GM21423 (cell line): Measurements from ENCODE around the gene PTP4A1.
A peak's percentile ranks its signal among the peaks of the same experiment; 100 is the strongest.
"Not testable (repeated sequence)": the region's sequence is repeated elsewhere in the genome, so short reads cannot be mapped to it uniquely, and the experiment has no call there.

Experiments
- ATAC-seq: cut with Tn5 transposase; IDR thresholded peaks from one replicate; pipeline ENCODE4 v1.9.1; 2021; ENCODE audit warnings: mild to moderate bottlenecking, moderate library complexity; ENCODE audit not compliant: unreplicated experiment

The PTP4A1 gene

GRCh38 chr6:63581355-63582013, 9.2 kb downstream of the PTP4A1 start:
- ATAC-seq = no peak

DNA sequence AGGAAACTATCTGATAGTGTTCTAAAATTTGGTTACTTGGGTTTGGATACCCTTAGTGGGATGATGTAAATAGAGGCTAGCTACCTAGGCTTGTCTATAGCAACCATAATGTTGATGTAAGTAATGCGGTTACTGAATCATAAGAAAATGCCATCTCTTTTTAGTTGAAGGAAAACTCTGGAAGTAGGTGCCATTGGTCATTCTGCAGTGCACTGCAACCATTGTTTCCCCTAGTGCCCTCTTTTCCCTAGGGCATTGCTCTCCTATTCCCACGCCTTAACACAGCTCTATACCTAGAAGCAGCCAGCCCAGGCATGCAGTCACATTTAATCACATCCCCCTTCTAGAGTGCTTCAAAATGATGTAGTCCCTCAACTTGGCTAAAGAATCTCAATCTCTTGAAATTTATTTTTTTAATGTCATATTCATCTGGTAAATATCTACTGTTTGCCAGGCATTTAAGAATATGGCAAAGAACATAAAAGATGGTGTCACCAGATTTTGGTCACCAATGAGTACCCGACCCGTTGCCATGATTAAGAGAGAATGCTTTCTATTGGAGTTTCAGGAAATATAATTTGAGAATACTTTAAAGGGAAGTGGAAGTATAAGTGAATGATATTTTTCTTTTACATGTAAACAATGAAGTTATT, 10.4 kb downstream of the PTP4A1 start:
- ATAC-seq = no peak

- no peak for ATAC-seq
These were observed 11.8 kb downstream of the PTP4A1 start for GRCh38 chr6:63584125-63584514.

DNA sequence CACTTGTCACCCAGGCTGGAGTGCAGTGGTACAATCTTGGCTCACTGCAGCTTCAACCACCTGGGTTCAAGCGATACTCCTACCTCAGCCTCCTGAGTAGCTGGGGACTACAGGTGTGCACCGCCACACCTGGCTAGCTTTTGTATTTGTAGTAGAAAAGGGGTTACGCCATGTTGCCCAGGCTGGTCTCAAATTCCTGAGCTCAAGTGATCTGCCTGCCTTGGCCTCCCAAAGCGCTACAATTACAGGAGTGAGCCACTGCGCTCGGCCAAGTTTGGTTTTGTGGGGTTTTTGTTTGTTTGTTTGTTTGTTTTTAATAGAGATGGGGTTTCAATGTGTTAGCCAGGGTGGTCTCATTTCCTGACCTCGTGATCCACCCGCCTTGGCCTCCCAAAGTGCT, 12.3 kb downstream of the PTP4A1 start:
- no peak for ATAC-seq

DNA sequence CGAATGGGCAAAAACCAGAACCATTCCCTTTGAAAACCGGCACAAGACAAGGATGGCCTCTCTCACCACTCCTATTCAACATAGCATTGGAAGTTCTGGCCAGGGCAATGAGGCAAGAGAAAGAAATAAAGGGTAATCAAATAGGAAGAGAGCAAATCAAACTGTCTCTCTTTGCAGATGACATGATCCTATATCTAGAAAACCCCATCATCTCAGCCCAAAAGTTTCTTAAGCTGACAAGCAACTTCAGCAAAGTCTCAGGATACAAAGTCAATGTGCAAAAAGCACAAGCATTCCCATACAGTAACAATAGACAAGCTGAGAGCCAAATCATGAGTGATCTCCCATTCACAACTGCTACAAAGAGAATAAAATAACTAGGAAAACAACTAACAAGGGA, 13.4 kb downstream of the PTP4A1 start:
- ATAC-seq = not testable (repeated sequence)

GRCh38 chr6:63589952-63590411, 17.7 kb downstream of the PTP4A1 start:
- ATAC-seq = no peak

- ATAC-seq = no peak
These were observed 20.6 kb downstream of the PTP4A1 start for GRCh38 chr6:63592886-63593285.

GRCh38 chr6:63597141-63598048, 25.1 kb downstream of the PTP4A1 start:
- ATAC-seq = no peak

DNA sequence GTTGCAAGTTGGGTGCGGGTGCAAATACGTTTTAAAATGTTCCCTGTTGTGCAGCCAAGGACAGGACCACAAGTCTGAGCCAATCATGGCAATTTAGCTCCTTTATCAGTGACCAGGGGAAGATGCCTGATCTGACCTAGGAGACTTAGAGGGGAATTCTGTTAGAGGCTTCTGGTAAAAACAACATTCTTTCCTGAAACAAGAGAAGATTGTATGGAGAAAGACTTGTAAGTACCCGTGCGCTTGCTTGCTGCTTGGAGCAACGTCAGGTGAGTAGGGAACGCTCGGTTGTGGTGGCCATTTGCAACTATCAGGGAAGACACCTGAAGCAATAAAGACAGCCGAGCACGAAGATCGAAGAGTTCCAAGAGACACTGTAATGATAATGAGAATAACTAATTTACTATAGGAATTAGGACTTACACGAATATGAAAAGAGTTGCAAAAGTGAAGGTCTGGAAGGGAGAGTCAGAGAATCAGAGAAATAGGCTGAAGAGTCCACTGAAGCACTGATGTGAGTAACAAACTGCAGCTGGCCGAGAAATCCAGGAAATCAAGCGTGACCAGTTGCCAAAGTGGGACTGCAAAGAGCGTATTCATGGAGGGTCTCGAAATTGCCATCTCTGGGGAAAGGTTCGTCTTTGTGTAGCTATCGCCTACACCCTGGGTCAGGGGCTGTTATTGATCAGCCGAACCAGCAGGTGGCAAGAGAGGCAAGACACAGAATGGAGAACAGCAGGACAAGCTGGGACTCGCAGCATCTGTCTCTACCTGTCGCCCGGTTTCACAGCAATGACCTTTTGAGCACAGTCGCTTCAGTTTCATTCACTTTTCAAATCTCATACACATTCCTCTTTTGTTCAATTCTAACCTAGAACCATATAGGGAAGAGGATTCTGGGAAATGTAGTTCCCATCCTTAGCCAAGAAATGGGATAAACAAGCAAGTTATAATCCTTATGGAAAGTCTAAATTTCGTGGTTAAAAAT, 26.1 kb downstream of the PTP4A1 start:
- ATAC-seq = peak; percentile 100

GRCh38 chr6:63599243-63599642, 27.0 kb downstream of the PTP4A1 start:
- no peak for ATAC-seq

DNA sequence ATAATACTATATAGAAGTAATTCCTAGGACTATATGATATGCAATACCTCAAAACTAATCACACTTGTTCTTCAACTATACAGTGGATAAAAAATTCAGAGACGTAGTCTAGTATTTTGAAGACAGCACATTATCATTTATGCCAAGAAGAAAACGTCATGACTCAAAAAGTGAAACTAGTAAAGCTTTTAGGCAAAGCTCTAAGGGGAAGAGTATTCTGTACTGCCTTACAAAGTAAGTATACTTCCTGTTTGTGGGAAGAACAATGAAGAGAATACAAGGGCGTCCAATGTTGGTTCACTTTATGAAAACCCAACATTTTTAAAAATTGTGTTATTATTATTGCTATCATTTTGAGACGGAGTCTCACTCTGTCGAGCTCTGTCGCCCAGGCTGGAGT, 27.9 kb downstream of the PTP4A1 start:
- no peak for ATAC-seq

DNA sequence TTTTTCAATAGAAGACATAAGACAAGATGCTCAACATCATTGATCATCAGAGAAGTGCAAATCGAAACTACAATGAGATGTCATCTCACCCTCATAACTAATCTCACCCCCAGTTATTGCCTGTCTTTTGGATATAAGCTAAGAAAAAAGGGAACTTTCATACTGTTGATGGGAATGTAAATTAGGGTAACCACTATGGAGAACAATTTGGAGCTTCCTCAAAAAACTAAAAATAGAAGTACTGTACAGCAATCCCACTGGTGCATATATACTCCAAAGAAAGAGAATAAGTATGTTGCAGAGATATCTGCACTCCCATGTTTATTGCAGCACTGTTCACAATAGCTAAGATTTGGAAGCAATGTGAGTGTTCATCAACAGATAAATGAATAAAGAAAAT, 37.0 kb downstream of the PTP4A1 start:
- ATAC-seq = no peak

DNA sequence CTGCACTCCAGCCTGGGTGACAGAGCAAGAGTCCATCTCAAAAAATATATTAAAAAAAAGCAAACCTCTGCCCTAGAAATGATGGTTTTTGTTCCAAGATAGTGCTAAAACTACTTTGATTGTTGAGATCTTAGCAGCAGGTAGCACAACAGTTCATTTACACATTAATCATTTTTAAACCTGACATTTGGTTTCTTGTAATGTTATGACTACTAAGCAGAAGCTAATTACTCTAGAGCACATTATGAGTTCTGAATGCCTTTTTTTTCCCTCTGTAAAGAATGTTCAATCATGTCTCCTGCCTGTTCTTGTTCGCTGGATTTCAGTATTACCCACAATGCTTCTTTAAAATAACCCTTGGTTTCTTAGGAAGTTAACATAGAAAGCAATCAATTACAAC, 38.7 kb downstream of the PTP4A1 start:
- ATAC-seq = no peak

- ATAC-seq = no peak
These were observed 39.3 kb downstream of the PTP4A1 start for GRCh38 chr6:63611560-63611959.

DNA sequence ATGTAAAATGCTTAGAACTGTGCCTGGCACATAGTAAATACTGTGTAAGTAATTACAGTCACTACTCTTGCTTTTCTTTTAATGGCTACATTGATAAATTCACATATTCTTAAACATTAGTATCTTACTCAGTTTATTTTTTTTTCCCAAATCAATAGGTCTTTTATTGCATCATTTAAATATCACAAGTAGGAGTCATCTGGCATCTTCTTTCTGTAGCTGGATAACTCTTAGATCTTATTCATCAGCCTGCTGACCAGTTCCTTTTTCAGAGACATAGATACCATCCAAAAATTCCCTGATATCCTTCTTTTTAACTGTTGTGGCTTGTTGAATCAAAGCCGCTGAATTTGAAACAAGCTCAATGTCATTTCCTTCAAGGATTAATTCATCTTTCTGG, 43.3 kb downstream of the PTP4A1 start:
- no peak for ATAC-seq
